ENCODE data around the gene TOM1L2.
A peak's percentile ranks its signal among the peaks of the same experiment; 100 is the strongest.
"Not testable (repeated sequence)": the region's sequence is repeated elsewhere in the genome, so short reads cannot be mapped to it uniquely, and the experiment has no call there.

The TOM1L2 gene

GRCh38 chr17:17971431-17972125 is 622 bp downstream of the TOM1L2 start:
- peak in 1 of 2 donors; percentile 6 for DNase-seq (ENCODE audit: extremely low read depth in 1 of 2, low read depth in 1 of 2)

- DNase-seq (ENCODE audit: extremely low read depth in 1 of 2, low read depth in 1 of 2) = no peak
Observed at GRCh38 chr17:17970699-17971430, 1.3 kb downstream of the TOM1L2 start.

- DNase-seq (ENCODE audit: extremely low read depth in 1 of 2, low read depth in 1 of 2) = no peak
Observed at GRCh38 chr17:17966399-17966798, 5.8 kb downstream of the TOM1L2 start.

- DNase-seq (ENCODE audit: extremely low read depth in 1 of 2, low read depth in 1 of 2) = no peak
Observed at GRCh38 chr17:17965152-17965721, 7.0 kb downstream of the TOM1L2 start.

- no peak for DNase-seq (ENCODE audit: extremely low read depth in 1 of 2, low read depth in 1 of 2)
Observed at GRCh38 chr17:17964710-17965109, 7.5 kb downstream of the TOM1L2 start.

GRCh38 chr17:17963694-17964436 is 8.3 kb downstream of the TOM1L2 start:
- DNase-seq (ENCODE audit: extremely low read depth in 1 of 2, low read depth in 1 of 2) = no peak

- no peak for DNase-seq (ENCODE audit: extremely low read depth in 1 of 2, low read depth in 1 of 2)
Observed at GRCh38 chr17:17963066-17963465, 9.1 kb downstream of the TOM1L2 start.

GRCh38 chr17:17960500-17961030 is 11.6 kb downstream of the TOM1L2 start:
- no peak for DNase-seq (ENCODE audit: extremely low read depth in 1 of 2, low read depth in 1 of 2)

GRCh38 chr17:17959520-17960361 is 12.5 kb downstream of the TOM1L2 start:
- no peak for DNase-seq (ENCODE audit: extremely low read depth in 1 of 2, low read depth in 1 of 2)

- no peak for DNase-seq (ENCODE audit: extremely low read depth in 1 of 2, low read depth in 1 of 2)
Observed at GRCh38 chr17:17958982-17959381, 13.2 kb downstream of the TOM1L2 start.

GRCh38 chr17:17957584-17957916 is 14.7 kb downstream of the TOM1L2 start:
- DNase-seq (ENCODE audit: extremely low read depth in 1 of 2, low read depth in 1 of 2) = no peak

- not testable (repeated sequence) for DNase-seq (ENCODE audit: extremely low read depth in 1 of 2, low read depth in 1 of 2)
Observed at GRCh38 chr17:17955790-17956341, 16.3 kb downstream of the TOM1L2 start.

- no peak for DNase-seq (ENCODE audit: extremely low read depth in 1 of 2, low read depth in 1 of 2)
Observed at GRCh38 chr17:17954079-17954478, 18.1 kb downstream of the TOM1L2 start.

- DNase-seq (ENCODE audit: extremely low read depth in 1 of 2, low read depth in 1 of 2) = no peak
Observed at GRCh38 chr17:17952691-17953090, 19.5 kb downstream of the TOM1L2 start.

- DNase-seq (ENCODE audit: extremely low read depth in 1 of 2, low read depth in 1 of 2) = no peak
Observed at GRCh38 chr17:17951524-17951923, 20.7 kb downstream of the TOM1L2 start.

GRCh38 chr17:17950806-17951205 is 21.4 kb downstream of the TOM1L2 start:
- no peak for DNase-seq (ENCODE audit: extremely low read depth in 1 of 2, low read depth in 1 of 2)

GRCh38 chr17:17950347-17950746 is 21.9 kb downstream of the TOM1L2 start:
- DNase-seq (ENCODE audit: extremely low read depth in 1 of 2, low read depth in 1 of 2) = no peak

- no peak for DNase-seq (ENCODE audit: extremely low read depth in 1 of 2, low read depth in 1 of 2)
Observed at GRCh38 chr17:17947966-17948365, 24.2 kb downstream of the TOM1L2 start.

GRCh38 chr17:17947309-17947708 is 24.9 kb downstream of the TOM1L2 start:
- no peak for DNase-seq (ENCODE audit: extremely low read depth in 1 of 2, low read depth in 1 of 2)

- no peak for DNase-seq (ENCODE audit: extremely low read depth in 1 of 2, low read depth in 1 of 2)
Observed at GRCh38 chr17:17946093-17946492, 26.1 kb downstream of the TOM1L2 start.

All from activated CD8-positive, alpha-beta memory T cell treated with anti-CD3 and anti-CD28 coated beads for 1 hour (primary cell).